ENCODE measurements around the gene MOV10L1.

The MOV10L1 gene

GRCh38 chr22:50064453-50064852 is 25.4 kb upstream of the MOV10L1 start:
- intact Hi-C loops (cut with micrococcal nuclease) = no loop called here
- Mint-ChIP-seq H3K27me3 (peaks cover 13% of the 10 kb centered on the region), H3K4me3 (no peak overlapping the region), H3K4me1 (ENCODE audit: low read depth) (peaks cover 11% of the 10 kb centered on the region), H3K27ac (no peak overlapping the region), H3K9me3 (no peaks in the 10 kb centered on the region), H3K36me3 (ENCODE audit: low read depth) (no peaks in the 10 kb centered on the region)

GRCh38 chr22:50067244-50067643 is 22.6 kb upstream of the MOV10L1 start:
- Mint-ChIP-seq H3K27ac (no peak overlapping the region), H3K4me3 (no peak overlapping the region), H3K4me1 (ENCODE audit: low read depth) (no peaks in the 10 kb centered on the region), H3K9me3 (no peaks in the 10 kb centered on the region), H3K27me3 (no peaks in the 10 kb centered on the region), H3K36me3 (ENCODE audit: low read depth) (no peaks in the 10 kb centered on the region)
- intact Hi-C loops (cut with micrococcal nuclease) = no loop called here

DNA sequence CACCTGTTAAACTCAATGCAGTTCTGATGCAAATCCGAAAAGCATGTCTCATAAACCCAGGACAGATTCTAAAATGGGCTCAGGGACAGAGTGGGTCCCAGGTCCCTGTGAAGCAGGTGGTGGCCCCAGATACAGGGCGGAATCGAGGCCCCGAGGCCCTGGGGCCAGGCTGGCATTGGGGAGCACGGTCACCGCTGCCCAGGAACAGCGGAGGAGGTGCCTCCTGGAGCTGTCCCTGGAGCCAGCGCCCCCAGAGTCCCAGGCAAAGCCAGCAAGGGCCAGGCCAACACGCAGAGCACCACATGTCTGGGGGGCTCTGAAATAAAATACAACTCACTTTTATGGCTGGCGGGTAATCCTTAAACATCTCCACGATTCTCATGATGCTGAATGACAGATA is 21.7 kb upstream of the MOV10L1 start:
- H3K27me3 Mint-ChIP-seq = no peaks in the 10 kb centered on the region
- H3K36me3 Mint-ChIP-seq (ENCODE audit: low read depth) = no peaks in the 10 kb centered on the region
- intact Hi-C loops (cut with micrococcal nuclease) = no loop called here
- no peaks in the 10 kb centered on the region for H3K9me3 Mint-ChIP-seq
- H3K4me1 Mint-ChIP-seq (ENCODE audit: low read depth) = no peaks in the 10 kb centered on the region
- no peak overlapping the region for H3K4me3 Mint-ChIP-seq
- H3K27ac Mint-ChIP-seq = no peak overlapping the region

DNA sequence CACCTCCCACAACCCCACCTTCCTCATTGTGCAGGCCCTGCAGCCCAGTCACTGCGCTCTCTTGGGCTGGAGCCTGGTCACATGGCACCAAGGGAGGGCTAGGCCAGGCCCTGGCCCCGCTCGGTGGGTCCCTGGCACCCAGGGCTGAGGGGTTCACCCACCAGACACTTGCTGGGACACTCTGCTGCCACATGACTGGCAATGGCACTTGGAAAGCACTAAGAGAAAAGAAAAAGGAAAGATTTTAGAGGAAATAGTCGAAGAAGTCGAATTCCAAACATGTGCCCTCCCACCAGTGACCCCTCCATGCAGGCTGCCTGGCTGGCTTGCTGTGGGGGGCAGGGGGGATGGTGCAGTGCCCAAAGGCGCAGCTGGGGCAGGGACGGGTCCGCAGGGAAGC is 19.4 kb upstream of the MOV10L1 start:
- peaks cover 1% of the 10 kb centered on the region for H3K4me1 Mint-ChIP-seq (ENCODE audit: low read depth)
- H3K27me3 Mint-ChIP-seq = no peaks in the 10 kb centered on the region
- H3K9me3 Mint-ChIP-seq = no peaks in the 10 kb centered on the region
- H3K36me3 Mint-ChIP-seq (ENCODE audit: low read depth) = no peaks in the 10 kb centered on the region
- no peak overlapping the region for H3K4me3 Mint-ChIP-seq
- H3K27ac Mint-ChIP-seq = no peak overlapping the region
- intact Hi-C loops (cut with micrococcal nuclease) = no loop called here

DNA sequence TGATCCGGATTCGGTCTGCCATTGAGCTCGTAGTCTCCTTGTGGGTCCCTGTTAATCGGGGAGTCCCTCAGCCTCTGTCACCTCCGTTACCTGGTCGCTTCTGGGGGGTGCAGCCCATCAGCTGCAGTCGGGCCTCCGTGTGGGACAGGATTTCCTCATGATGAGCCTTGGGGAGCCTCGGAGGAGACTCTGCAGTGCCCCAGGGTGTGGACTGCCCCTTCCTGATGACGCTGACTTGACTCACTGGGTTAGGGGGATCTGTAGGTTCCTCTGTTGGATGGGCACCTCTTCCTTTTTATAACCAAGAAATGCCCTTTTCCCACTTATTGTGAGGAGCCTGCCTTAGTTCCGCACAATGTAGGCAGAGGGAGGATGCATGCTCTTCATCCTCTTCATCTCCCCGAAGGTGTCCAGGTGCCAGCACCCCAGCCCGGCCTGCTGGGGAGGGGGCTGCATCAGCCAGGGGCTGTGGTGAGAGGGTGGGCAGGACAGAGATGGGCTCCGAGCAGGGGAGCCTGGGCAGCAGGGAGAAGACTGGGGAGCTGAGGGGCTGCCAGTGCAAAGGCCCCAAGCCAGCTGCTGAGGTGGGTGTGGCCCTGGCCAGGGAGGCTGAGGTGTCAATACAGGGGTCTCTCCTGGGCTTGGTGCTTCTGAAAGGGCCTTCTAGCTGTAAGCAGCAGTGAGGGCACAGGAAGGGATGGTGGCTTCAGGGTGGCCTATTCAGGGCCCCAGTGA is 18.2 kb upstream of the MOV10L1 start:
- Mint-ChIP-seq H3K27ac (no peak overlapping the region), H3K4me3 (no peak overlapping the region), H3K27me3 (no peaks in the 10 kb centered on the region), H3K9me3 (no peaks in the 10 kb centered on the region), H3K4me1 (ENCODE audit: low read depth) (peaks cover 7% of the 10 kb centered on the region), H3K36me3 (ENCODE audit: low read depth) (no peaks in the 10 kb centered on the region)
- intact Hi-C loops (cut with micrococcal nuclease) = no loop called here

GRCh38 chr22:50072167-50072555 is 17.6 kb upstream of the MOV10L1 start:
- peaks cover 7% of the 10 kb centered on the region for H3K4me1 Mint-ChIP-seq (ENCODE audit: low read depth)
- no peaks in the 10 kb centered on the region for H3K27me3 Mint-ChIP-seq
- H3K4me3 Mint-ChIP-seq = no peak overlapping the region
- no peak overlapping the region for H3K27ac Mint-ChIP-seq
- no peaks in the 10 kb centered on the region for H3K9me3 Mint-ChIP-seq
- intact Hi-C loops (cut with micrococcal nuclease) = no loop called here
- H3K36me3 Mint-ChIP-seq (ENCODE audit: low read depth) = no peaks in the 10 kb centered on the region

GRCh38 chr22:50072714-50073538 is 16.9 kb upstream of the MOV10L1 start:
- H3K27me3 Mint-ChIP-seq = no peaks in the 10 kb centered on the region

DNA sequence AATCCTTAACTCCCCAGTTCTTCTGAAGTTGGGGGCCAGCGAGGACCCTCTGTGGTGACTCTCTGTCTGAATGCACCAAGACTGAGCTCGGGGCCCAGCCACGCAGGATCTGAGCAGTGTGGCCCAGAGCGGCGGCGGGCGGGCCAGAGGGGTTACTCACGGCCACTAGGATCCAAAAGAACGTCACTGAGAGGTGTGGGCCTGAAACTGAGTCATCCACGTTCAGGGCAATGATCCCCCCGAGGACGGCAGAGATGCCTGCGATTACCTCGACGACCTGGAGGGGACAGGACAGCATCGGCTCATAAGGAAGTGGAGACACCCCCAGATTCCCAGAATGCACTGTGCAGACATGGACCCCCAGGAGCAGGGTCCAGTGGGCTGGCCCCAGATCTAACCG is 15.8 kb upstream of the MOV10L1 start:
- H3K27ac Mint-ChIP-seq = no peak overlapping the region
- H3K4me1 Mint-ChIP-seq (ENCODE audit: low read depth) = peaks cover 7% of the 10 kb centered on the region
- no peak overlapping the region for H3K4me3 Mint-ChIP-seq
- intact Hi-C loops (cut with micrococcal nuclease) = no loop called here
- no peaks in the 10 kb centered on the region for H3K27me3 Mint-ChIP-seq
- no peaks in the 10 kb centered on the region for H3K9me3 Mint-ChIP-seq
- H3K36me3 Mint-ChIP-seq (ENCODE audit: low read depth) = no peaks in the 10 kb centered on the region

More at GRCh38 chr22:50072714-50073538, 16.9 kb upstream of the MOV10L1 start:
- H3K4me1 Mint-ChIP-seq (ENCODE audit: low read depth) = peaks cover 7% of the 10 kb centered on the region
- no peak overlapping the region for H3K27ac Mint-ChIP-seq
- no peaks in the 10 kb centered on the region for H3K9me3 Mint-ChIP-seq
- H3K36me3 Mint-ChIP-seq (ENCODE audit: low read depth) = no peaks in the 10 kb centered on the region
- no peak overlapping the region for H3K4me3 Mint-ChIP-seq
- intact Hi-C loops (cut with micrococcal nuclease) = no loop called here

GRCh38 chr22:50074551-50075530 is 15.0 kb upstream of the MOV10L1 start:
- intact Hi-C loops (cut with micrococcal nuclease) = no loop called here
- Mint-ChIP-seq H3K4me1 (ENCODE audit: low read depth) (peaks cover 7% of the 10 kb centered on the region), H3K36me3 (ENCODE audit: low read depth) (no peaks in the 10 kb centered on the region), H3K27me3 (no peaks in the 10 kb centered on the region), H3K4me3 (no peak overlapping the region), H3K27ac (no peak overlapping the region), H3K9me3 (no peaks in the 10 kb centered on the region)

GRCh38 chr22:50076646-50077535 is 12.9 kb upstream of the MOV10L1 start:
- no peaks in the 10 kb centered on the region for H3K27me3 Mint-ChIP-seq
- peaks cover 7% of the 10 kb centered on the region for H3K4me1 Mint-ChIP-seq (ENCODE audit: low read depth)
- intact Hi-C loops (cut with micrococcal nuclease) = no loop called here
- H3K27ac Mint-ChIP-seq = no peak overlapping the region
- H3K4me3 Mint-ChIP-seq = no peak overlapping the region
- H3K36me3 Mint-ChIP-seq (ENCODE audit: low read depth) = no peaks in the 10 kb centered on the region
- H3K9me3 Mint-ChIP-seq = no peaks in the 10 kb centered on the region

- intact Hi-C loops (cut with micrococcal nuclease) = no loop called here
- H3K4me1 Mint-ChIP-seq (ENCODE audit: low read depth) = peaks cover 7% of the 10 kb centered on the region
Measured at GRCh38 chr22:50078246-50078645, 11.6 kb upstream of the MOV10L1 start.

DNA sequence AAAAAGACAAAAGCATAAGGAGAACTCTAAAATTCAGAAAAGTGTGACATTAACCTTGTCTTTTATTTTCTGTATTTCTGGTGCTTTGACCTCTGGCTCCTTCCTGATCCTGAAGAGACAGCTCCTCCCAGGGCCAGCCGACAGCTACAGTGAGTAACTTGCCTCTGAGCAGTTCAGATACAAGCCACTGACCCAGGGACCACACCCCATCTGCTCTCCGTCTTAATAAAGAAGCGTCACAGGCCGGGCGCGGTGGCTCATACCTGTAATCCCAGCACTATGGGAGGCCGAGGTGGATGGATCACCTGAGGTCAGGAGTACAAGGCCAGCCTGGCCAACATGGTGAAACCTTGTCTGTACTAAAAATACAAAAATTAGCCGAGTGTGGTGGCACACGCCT is 11.0 kb upstream of the MOV10L1 start:
- no peaks in the 10 kb centered on the region for H3K9me3 Mint-ChIP-seq
- intact Hi-C loops (cut with micrococcal nuclease) = no loop called here
- no peaks in the 10 kb centered on the region for H3K36me3 Mint-ChIP-seq (ENCODE audit: low read depth)
- H3K4me3 Mint-ChIP-seq = no peak overlapping the region
- peaks cover 7% of the 10 kb centered on the region for H3K4me1 Mint-ChIP-seq (ENCODE audit: low read depth)
- no peak overlapping the region for H3K27ac Mint-ChIP-seq
- H3K27me3 Mint-ChIP-seq = peaks cover 2% of the 10 kb centered on the region

More at GRCh38 chr22:50078246-50078645, 11.6 kb upstream of the MOV10L1 start:
- Mint-ChIP-seq H3K9me3 (no peaks in the 10 kb centered on the region), H3K27me3 (no peaks in the 10 kb centered on the region), H3K36me3 (ENCODE audit: low read depth) (no peaks in the 10 kb centered on the region), H3K4me3 (no peak overlapping the region), H3K27ac (no peak overlapping the region)

DNA sequence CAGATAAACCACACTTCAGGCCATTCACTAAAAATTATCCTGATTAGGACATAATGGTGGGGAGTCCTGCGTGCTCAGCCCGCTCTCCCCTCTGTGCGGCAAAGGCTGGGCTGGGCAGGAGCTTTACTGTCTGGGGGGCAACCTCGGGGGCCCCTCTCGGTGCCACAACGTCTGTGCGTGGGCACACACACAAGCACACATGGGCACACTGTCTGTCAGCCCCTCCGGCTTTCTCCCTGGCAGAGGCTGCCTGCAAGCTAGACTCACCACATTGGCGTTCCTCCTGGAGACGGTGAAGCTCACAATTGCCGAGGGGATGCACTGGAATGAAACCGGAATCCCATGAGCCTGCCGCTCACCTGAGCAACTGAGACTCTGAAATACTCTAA is 9.7 kb upstream of the MOV10L1 start:
- Mint-ChIP-seq H3K4me1 (ENCODE audit: low read depth) (peaks cover 7% of the 10 kb centered on the region), H3K9me3 (no peaks in the 10 kb centered on the region)
- intact Hi-C loops (cut with micrococcal nuclease) = no loop called here

More for the DNA sequence above, 9.7 kb upstream of the MOV10L1 start:
- no peak overlapping the region for H3K4me3 Mint-ChIP-seq
- no peaks in the 10 kb centered on the region for H3K36me3 Mint-ChIP-seq (ENCODE audit: low read depth)
- peaks cover 6% of the 10 kb centered on the region for H3K27me3 Mint-ChIP-seq
- no peak overlapping the region for H3K27ac Mint-ChIP-seq

Measured in dendritic cell treated with granulocyte-macrophage colony-stimulating factor and Interleukin-4, amounts not matched to agents 40 ng/mL and 50 ng/mL, for 4 days (primary cell).